NCI-H446 (cell line): ENCODE results near the gene NRN1L.
A peak's percentile ranks its signal among the peaks of the same experiment; 100 is the strongest.
"Not testable (repeated sequence)": the region's sequence is repeated elsewhere in the genome, so short reads cannot be mapped to it uniquely, and the experiment has no call there.

Experiments
- DNase-seq, 2 experiments: peaks; one replicate each; lab custom pipeline; 2025; lab: John Stamatoyannopoulos, UW

NRN1L gene

DNA sequence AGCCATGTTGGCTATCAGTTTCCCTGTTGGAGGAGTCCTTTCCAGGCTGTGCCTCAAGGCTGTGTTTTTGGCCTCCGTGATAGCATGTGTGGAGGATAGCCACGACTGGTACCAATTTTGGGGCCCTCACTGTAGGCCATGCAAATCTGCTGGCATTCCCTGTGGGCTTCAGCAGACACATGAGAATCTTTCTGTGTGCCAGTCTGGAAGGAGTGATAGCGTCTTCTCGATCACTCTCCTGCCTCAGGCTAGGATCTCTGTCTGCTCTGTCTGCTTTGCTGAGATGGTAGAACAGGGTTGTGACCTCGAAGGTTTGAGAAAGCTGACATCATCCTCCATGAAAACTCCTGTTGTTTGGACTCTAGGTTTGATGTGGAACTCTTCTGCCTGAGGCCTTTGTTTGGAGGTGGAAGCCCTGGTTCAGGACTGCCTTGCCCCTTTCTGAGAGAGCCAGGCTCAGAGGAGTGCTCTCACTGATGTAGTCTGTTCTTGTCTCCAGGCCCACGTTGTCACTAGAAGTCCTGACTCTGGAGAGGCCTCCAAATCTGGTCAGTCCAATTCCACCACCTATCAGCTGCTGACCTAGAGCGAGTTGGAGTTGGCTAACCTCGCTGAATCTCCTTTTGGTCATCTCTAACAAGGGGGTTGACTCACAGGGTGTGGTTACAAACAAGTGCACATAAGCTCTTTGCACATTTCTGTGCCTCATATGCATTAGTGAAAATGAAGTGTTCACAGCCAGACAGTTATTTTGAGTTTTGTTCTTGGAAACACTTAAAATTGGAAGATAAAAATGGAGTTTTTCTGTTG is 23.9 kb upstream of the NRN1L start:
- no peak for DNase-seq

DNA sequence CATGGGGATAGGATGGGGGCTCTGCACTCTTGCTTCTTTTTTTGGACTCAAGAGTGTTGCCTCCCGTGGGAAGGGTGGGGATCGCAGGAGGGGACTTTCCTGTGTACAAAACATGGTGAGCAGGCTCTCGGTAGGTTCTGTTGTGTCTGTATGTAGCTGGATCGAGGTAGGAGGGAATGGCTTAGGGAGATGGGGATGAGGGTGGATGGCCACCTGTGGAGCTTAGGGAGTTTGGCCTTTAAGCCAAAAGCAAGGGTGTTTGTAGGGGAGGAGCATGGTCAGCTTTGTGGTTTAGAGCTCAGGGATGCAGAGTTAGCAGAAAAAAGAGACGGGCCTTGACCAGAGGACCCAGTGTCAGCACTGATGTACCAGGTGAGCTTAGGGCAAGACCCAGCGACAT is 22.8 kb upstream of the NRN1L start:
- no peak for DNase-seq

- no peak for DNase-seq
Observed at GRCh38 chr16:67862623-67863583, 21.8 kb upstream of the NRN1L start.

- not testable (repeated sequence) for DNase-seq
Observed at GRCh38 chr16:67864044-67864443, 20.6 kb upstream of the NRN1L start.

- DNase-seq = no peak
Observed at GRCh38 chr16:67864594-67864993, 20.1 kb upstream of the NRN1L start.

DNA sequence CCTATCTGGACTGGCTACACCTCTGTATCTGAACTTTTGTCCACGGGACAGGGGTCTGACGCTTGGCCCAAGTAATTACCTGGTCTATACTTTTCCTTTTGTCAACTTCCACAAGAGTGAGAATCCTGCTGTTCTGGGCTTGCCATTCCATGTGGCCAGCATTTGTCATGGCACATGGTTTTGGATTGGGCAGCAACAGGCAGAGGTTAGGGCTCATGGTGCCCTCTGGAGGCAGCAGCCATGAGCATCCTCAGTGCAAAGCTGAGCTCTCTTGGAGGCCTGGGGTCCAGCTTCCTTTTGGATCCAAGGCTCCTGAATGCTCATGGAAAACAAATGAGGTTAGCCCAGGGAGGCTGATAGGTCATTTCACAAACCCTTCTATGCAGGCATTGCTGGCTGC is 19.4 kb upstream of the NRN1L start:
- peak in 1 of 2 experiments; percentile 0 for DNase-seq

- no peak for DNase-seq
Observed at GRCh38 chr16:67868290-67868689, 16.4 kb upstream of the NRN1L start.

DNA sequence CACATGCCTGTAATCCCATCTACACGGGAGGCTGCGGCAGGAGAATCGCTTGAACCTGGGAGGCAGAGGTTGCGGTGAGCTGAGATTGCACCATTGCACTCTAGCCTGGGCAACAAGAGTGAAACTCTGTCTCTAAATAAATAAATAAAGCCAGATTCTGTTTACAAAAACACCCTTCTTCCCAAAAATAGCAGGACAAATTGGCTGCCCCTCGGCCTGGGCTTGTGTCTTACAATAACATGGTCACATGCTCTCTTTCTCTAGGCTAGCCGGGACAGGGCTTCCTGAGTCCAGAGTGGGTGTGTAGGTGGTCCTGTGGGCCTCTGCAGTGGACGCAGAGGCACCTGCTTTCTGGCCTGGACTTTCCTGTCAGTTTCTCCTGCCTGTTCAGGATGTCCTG is 15.0 kb upstream of the NRN1L start:
- DNase-seq = no peak

GRCh38 chr16:67871256-67871655 is 13.4 kb upstream of the NRN1L start:
- DNase-seq = no peak

- no peak for DNase-seq
Observed at GRCh38 chr16:67872131-67872630, 12.5 kb upstream of the NRN1L start.

GRCh38 chr16:67872631-67873434 is 11.9 kb upstream of the NRN1L start, which contains the start of gene EDC4:
EDC4 (plus strand) TSS chr16:67873052; CDS start chr16:67873262, 210 bp downstream.
- DNase-seq = peak in 1 of 2 experiments; percentile 58

DNA sequence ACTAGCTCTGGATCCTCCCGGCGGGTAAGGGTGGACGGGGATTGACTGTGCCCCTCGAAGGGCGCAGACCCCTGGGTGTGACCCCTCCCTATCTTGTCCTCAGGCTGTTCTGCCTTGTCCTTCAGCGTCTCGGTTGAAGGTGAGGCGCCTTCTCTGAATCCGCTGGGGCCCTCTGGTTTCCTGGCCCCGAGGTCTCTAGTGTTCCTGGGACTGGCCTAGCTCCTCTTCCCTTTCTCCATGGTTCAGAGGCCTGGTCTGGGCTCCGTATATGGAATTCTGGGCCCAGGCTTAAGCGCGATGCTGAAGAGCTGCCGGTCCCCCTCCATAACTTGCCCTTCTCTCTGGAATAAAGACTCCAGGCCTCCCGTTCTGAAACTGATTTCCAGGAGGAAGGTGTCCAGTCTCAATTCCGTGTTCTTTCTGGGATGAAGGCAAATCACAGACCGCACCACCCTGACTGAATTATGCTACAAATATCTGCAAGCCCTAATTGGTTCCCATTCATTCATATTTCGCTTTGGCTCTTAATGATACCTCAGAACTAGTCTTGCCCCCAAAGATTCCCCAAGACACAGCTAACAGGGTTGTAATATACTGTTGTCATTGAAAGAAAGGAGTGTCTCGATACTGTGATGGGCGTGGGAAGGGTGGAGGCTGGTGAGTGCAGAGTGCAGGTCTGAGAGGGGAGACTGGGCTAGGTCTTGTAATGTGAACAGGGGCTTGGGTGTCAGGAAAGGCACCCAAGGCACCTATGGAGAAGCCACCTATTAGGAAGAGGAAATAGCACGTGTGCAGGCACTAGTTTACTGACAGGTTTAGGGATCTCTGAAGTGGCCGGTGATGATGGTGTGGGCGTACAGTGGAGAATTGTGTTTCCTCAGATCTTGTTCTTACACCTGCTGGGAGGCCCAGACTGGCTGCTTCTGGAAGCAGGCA is 11.0 kb upstream of the NRN1L start:
- no peak for DNase-seq

DNA sequence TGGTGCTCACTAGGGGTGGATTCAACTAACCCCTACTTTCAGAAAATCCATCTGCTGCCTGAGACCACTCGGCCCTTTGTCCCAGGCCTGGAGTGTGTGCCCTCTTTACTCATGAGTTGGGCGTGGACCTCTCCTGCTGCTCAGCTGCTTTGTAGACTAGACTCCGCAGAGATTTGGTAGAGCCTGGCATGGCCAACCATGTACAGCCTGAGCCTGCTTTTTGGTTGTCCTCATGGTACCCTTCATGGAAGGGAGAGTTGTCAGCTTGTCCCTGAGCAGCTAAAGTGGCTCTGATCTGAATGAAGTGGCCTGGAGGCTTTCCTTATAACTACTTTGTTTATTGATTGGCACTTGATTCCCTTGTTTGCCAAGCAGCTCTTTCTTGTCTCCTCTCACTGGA is 10.3 kb upstream of the NRN1L start:
- no peak for DNase-seq

- no peak for DNase-seq
Observed at GRCh38 chr16:67877064-67877463, 7.6 kb upstream of the NRN1L start.

DNA sequence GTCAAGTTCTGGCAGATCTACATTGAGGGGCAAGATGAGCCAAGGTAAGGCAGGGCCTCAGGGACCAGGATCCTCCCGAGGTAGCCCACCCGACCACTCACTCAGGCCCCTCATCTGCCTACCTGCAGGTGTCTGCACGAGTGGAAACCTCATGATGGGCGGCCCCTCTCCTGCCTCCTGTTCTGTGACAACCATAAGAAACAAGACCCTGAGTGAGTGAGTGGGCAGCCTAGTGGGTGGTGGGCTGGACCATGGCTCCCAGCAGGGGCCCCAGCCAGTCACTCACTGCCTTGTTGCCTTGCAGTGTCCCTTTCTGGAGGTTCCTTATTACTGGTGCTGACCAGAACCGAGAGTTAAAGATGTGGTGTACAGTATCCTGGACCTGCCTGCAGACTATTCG is 6.5 kb upstream of the NRN1L start:
- DNase-seq = no peak

DNA sequence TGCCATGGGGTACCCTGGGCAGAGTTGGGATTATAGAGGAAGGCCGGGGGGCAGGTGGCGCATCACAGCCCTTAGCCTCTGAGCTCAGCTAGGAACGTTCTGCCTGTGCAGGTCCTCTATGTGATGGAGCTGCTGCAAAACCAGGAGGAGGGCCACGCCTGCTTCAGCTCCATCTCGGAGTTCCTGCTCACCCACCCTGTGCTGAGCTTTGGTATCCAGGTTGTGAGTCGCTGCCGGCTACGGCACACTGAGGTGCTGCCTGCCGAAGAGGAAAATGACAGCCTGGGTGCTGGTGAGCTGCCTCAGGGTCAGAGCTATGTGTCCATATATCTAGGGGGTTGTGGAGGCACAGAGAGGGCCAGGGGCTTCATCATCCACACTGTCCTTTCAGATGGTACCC is 5.8 kb upstream of the NRN1L start:
- DNase-seq = no peak

DNA sequence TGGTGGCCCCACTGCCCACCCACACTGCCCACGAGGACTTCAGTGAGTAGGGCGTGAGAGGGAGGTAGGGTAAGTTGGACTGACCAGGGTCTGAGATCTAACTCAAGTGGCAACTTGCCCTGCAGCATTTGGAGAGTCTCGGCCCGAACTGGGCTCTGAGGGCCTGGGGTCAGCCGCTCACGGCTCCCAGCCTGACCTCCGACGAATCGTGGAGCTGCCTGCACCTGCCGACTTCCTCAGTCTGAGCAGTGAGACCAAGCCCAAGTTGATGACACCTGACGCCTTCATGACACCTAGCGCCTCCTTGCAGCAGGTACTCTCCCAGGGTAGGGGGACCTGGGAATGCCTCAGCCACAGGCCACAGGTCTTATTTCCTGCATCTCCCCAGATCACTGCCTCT is 5.2 kb upstream of the NRN1L start:
- DNase-seq = no peak

GRCh38 chr16:67879936-67880335 is 4.7 kb upstream of the NRN1L start:
- no peak for DNase-seq

DNA sequence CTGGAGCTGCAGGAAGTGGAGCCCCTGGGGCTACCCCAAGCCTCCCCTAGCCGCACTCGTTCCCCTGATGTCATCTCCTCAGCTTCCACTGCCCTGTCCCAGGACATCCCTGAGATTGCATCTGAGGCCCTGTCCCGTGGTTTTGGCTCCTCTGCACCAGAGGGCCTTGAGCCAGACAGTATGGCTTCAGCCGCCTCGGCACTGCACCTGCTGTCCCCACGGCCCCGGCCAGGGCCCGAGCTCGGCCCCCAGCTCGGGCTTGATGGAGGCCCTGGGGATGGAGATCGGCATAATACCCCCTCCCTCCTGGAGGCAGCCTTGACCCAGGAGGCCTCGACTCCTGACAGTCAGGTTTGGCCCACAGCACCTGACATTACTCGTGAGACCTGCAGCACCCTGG is 4.1 kb upstream of the NRN1L start:
- no peak for DNase-seq

DNA sequence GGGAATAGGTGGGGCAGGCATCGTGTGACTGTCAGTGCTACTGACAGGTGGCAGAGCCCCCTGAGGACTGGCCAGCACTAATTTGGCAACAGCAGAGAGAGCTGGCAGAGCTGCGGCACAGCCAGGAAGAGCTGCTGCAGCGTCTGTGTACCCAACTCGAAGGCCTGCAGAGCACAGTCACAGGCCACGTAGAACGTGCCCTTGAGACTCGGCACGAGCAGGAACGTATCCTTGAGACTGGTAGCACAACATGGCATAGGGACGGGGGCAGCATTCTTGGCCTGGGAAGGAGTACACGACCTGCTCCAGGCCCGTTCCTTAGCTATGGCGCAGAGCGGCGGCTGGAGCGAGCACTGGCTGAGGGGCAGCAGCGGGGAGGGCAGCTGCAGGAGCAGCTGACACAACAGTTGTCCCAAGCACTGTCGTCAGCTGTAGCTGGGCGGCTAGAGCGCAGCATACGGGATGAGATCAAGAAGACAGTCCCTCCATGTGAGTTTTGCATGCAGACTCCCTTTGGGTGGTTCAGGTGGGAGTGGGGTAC is 3.0 kb upstream of the NRN1L start:
- no peak for DNase-seq
